Measurements from ENCODE around the gene ADRB2. TPM values are rescaled to one million over a fixed set of nuclear protein-coding genes. Genes with fewer than 3 reads are reported as not detected.

The ADRB2 gene
- total and polyA plus RNA-seq, 2 of the 13 experiments (the other 11 are each of a cell fraction or from before 2014, with no cell fraction given) = not detected

- ATAC-seq (no peak), FAIRE-seq (no peak), DNase-seq (ENCODE audit: low spot score) (no peak)
- Histone ChIP-seq H3K4me1 (ENCODE audit: insufficient read depth, low read length) (no peaks in the 10 kb centered on the region), H2AFZ (ENCODE audit: low read length) (no peak overlapping the region), H3K9ac (ENCODE audit: insufficient read depth, low read depth, low read length) (no peak overlapping the region), H3K27ac (ENCODE audit: extremely low read length, insufficient read depth, low read length) (no peak overlapping the region), H4K20me1 (ENCODE audit: insufficient read depth, low read length) (no peaks in the 10 kb centered on the region), H3K79me2 (ENCODE audit: insufficient read depth, low read length) (no peaks in the 10 kb centered on the region), H3K4me3 (replicated peaks in 1 of 3; ENCODE audit: insufficient read depth in 1 of 3, low read depth in 2 of 3, low read length in 3 of 3) (no peak overlapping the region), H3K4me2 (ENCODE audit: low read depth, low read length) (no peak overlapping the region), H3K9me3 (ENCODE audit: low read length) (no peaks in the 10 kb centered on the region), H3K27me3 (ENCODE audit: control insufficient read depth in 1 of 2, insufficient read depth in 2 of 2, low read length in 2 of 2) (no peaks in the 10 kb centered on the region), H3K36me3 (replicated peaks in 1 of 2; ENCODE audit: control insufficient read depth in 1 of 2, insufficient read depth in 2 of 2, low read length in 2 of 2) (no peaks in the 10 kb centered on the region)
- ChIA-PET CTCF (ENCODE audit: low intra/inter-chr PET ratio, low total read pairs) (no interaction called here), POLR2A (no interaction called here)
- in situ Hi-C loops (cut with HindIII; ENCODE audit: extremely low pct_ligation_motif_present, low pct_unique_long_range_greater_than_20kb) (no loop called here), intact Hi-C loops (cut with micrococcal nuclease; ENCODE audit: unreplicated experiment) (no loop called here)
- no TSS peak for BruUV-seq (replicated peaks)
- WGBS (ENCODE audit: low lambda C conversion rate) = 10% methylated on average over 2 of the region's 2 CpGs
- TF ChIP-seq ATF1 (CRISPR knock-in tag; IDR thresholded peaks at IDR 0.05) = no peak
- no peak for TF ChIP-seq ZNF614 (CRISPR knock-in tag; IDR thresholded peaks at IDR 0.05; ENCODE audit: borderline replicate concordance)
- no peak for TF ChIP-seq PREB (CRISPR knock-in tag; IDR thresholded peaks at IDR 0.05)
- no peak for TF ChIP-seq ZNF468 (CRISPR knock-in tag; IDR thresholded peaks at IDR 0.05)
- TF ChIP-seq ZNF230 (CRISPR knock-in tag; IDR thresholded peaks at IDR 0.05) = no peak
- no peak for TF ChIP-seq TP53 (CRISPR knock-in tag; conservative IDR thresholded peaks at IDR 0.05)
- TF ChIP-seq, protein P1, sequence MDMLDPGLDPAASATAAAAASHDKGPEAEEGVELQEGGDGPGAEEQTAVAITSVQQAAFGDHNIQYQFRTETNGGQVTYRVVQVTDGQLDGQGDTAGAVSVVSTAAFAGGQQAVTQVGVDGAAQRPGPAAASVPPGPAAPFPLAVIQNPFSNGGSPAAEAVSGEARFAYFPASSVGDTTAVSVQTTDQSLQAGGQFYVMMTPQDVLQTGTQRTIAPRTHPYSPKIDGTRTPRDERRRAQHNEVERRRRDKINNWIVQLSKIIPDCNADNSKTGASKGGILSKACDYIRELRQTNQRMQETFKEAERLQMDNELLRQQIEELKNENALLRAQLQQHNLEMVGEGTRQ (IDR thresholded peaks at IDR 0.05; ENCODE audit: low read depth, low read length) = no peak
- TF ChIP-seq, protein P1 (CRISPR knock-in tag; IDR thresholded peaks at IDR 0.05; ENCODE audit: borderline replicate concordance) = no peak
- no peak for TF ChIP-seq FLYWCH1 (CRISPR knock-in tag; IDR thresholded peaks at IDR 0.05)
- TF ChIP-seq SYNCRIP (IDR thresholded peaks at IDR 0.05; ENCODE audit: insufficient read depth, low read depth, low read length) = no peak
- no peak for TF ChIP-seq ZNF710 (CRISPR knock-in tag; IDR thresholded peaks at IDR 0.05; ENCODE audit: borderline replicate concordance)
- no peak for TF ChIP-seq ZNF747 (CRISPR knock-in tag; IDR thresholded peaks at IDR 0.05; ENCODE audit: borderline replicate concordance)
- no peak for TF ChIP-seq ZNF281 (CRISPR knock-in tag; IDR thresholded peaks at IDR 0.05; ENCODE audit: borderline replicate concordance)
Measured at GRCh38 chr5:148833925-148834324, 7.5 kb downstream of the ADRB2 start.

Measured in HepG2 (cell line).